OCI-LY1 (cell line): ENCODE data around the gene PAPSS1.

ENCODE experiments used
- H2AFZ ChIP-seq: fragments of 200-600 bp; sonication (generic), shearing (Covaris generic); 2 replicates; pipeline ENCODE4 v1.6.0; 2014; ENCODE audit warnings: antibody characterized with exemption, mild to moderate bottlenecking, low read length
- H3F3A ChIP-seq: fragments of 200-600 bp; sonication (generic), shearing (Covaris generic); 2 replicates; pipeline ENCODE4 v1.6.0; 2014; ENCODE audit warnings: mild to moderate bottlenecking, antibody characterized with exemption, low read length, moderate library complexity; ENCODE audit not compliant: insufficient read depth
- H3K27ac ChIP-seq: fragments of 200-600 bp; sonication (generic); 2 replicates; pipeline ENCODE4 v1.5.1; 2014; ENCODE audit warnings: low read length, mixed run types, mild to moderate bottlenecking, low read depth; ENCODE audit not compliant: poor library complexity, severe bottlenecking
- H3K27me3 ChIP-seq: fragments of 200-600 bp; sonication (generic); 2 replicates; pipeline ENCODE4 v1.6.0; 2014; ENCODE audit warnings: antibody characterized with exemption, mild to moderate bottlenecking, low read length, moderate library complexity; ENCODE audit not compliant: insufficient read depth
- H3K36me3 ChIP-seq: fragments of 200-600 bp; sonication (generic); 2 replicates; pipeline ENCODE4 v1.6.1; 2014; ENCODE audit warnings: mild to moderate bottlenecking, antibody characterized with exemption, low read length, moderate library complexity, mixed read lengths; ENCODE audit not compliant: insufficient read depth
- H3K4me1 ChIP-seq: fragments of 200-600 bp; sonication (generic); 2 replicates; pipeline ENCODE4 v1.5.1; 2014; ENCODE audit warnings: mild to moderate bottlenecking, low read length, moderate library complexity; ENCODE audit not compliant: insufficient read depth, severe bottlenecking
- H3K4me2 ChIP-seq: fragments of 200-600 bp; sonication (generic), shearing (Covaris generic); 2 replicates; pipeline ENCODE4 v1.6.1; 2014; ENCODE audit warnings: low read length
- H3K4me3 ChIP-seq: fragments of 200-600 bp; sonication (generic); 2 replicates; pipeline ENCODE4 v1.5.1; 2014; ENCODE audit warnings: low read length, low read depth, mild to moderate bottlenecking, mixed read lengths; ENCODE audit not compliant: poor library complexity, severe bottlenecking
- H3K79me2 ChIP-seq: fragments of 200-600 bp; shearing (Covaris generic); 2 replicates; pipeline ENCODE4 v1.6.1; 2016; ENCODE audit warnings: mixed run types, low read length, mixed read lengths; ENCODE audit not compliant: insufficient read depth
- H3K9ac ChIP-seq: fragments of 200-600 bp; sonication (generic), shearing (Covaris generic); 2 replicates; pipeline ENCODE4 v1.6.1; 2014; ENCODE audit warnings: mild to moderate bottlenecking, low read length, mixed read lengths
- H3K9me2 ChIP-seq: fragments of 200-600 bp; sonication (generic), shearing (Covaris generic); 2 replicates; pipeline ENCODE4 v1.6.1; 2014; ENCODE audit warnings: low read depth, mild to moderate bottlenecking, low read length, mixed read lengths
- H3K9me3 ChIP-seq: fragments of 200-600 bp; shearing (Covaris generic); 2 replicates; pipeline ENCODE4 v1.6.1; 2014; ENCODE audit warnings: low read length, mixed read lengths
- H4K20me1 ChIP-seq: fragments of 200-600 bp; sonication (generic), shearing (Covaris generic); 2 replicates; pipeline ENCODE4 v1.6.0; 2016; ENCODE audit warnings: mild to moderate bottlenecking, low read length; ENCODE audit not compliant: insufficient read depth
- CTCF ChIP-seq: fragments of 200-600 bp; sonication (generic), shearing (Covaris generic); IDR thresholded peaks from 2 replicates; pipeline ENCODE4 v1.5.1; 2017; ENCODE audit warnings: mild to moderate bottlenecking, antibody characterized with exemption, low read length, moderate library complexity, mixed read lengths
- EZH2 ChIP-seq: fragments of 200-600 bp; sonication (generic), shearing (Covaris generic); IDR thresholded peaks from 2 replicates; pipeline ENCODE4 v1.8.0; 2017; ENCODE audit warnings: borderline replicate concordance, mixed run types, mild to moderate bottlenecking, antibody characterized with exemption, low read length, moderate library complexity, mixed read lengths

Gene PAPSS1

GRCh38 chr4:107618656-107619055 is 101.4 kb downstream of the PAPSS1 start:
- Histone ChIP-seq H3K27ac (no peak overlapping the region), H3K9ac (no peak overlapping the region), H3K9me3 (peaks cover 3% of the 10 kb centered on the region; the same call in 1 of the 2 replicates), H3F3A (no peaks in the 10 kb centered on the region), H3K36me3 (peaks cover 11% of the 10 kb centered on the region), H3K4me1 (no peaks in the 10 kb centered on the region), H3K79me2 (no peaks in the 10 kb centered on the region), H3K4me2 (no peak overlapping the region), H3K27me3 (no peaks in the 10 kb centered on the region), H3K4me3 (no peak overlapping the region), H2AFZ (no peak overlapping the region), H4K20me1 (no peaks in the 10 kb centered on the region), H3K9me2 (no peaks in the 10 kb centered on the region)
- TF ChIP-seq EZH2 = no peak
- TF ChIP-seq CTCF = no peak

DNA sequence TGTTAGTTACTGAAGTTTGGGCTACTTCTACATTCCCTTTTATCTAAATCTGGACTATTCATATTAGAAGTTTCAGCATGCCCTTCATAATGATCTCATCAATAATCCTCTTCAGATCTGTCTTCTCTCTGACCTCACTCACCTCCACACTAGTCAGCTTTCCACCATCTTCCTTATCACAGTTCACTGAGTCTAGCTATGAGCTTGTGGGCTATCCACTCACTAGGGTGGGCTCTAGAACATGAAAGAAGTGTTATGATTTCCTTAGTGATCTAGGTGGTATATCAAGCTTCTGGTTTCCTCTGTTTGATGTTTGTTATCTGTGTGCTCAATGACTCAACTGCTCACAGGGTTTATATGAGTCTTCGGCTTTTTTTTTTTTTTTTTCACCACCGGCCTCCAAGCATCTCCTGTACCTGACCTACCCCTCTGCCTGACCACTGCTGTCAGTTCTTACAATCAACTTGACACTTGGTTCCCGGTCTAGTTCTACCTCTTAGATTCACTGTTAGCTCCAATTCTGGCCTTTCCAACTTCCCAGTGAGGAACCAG is 103.1 kb downstream of the PAPSS1 start:
- peaks cover 6% of the 10 kb centered on the region; the same call in 1 of the 2 replicates for H3K36me3 ChIP-seq
- no peaks in the 10 kb centered on the region for H3K9me2 ChIP-seq
- H3K4me1 ChIP-seq = no peaks in the 10 kb centered on the region
- TF ChIP-seq CTCF (no peak), EZH2 (no peak)
- H3K27me3 ChIP-seq = no peaks in the 10 kb centered on the region
- H3K4me3 ChIP-seq = no peak overlapping the region
- no peak overlapping the region for H2AFZ ChIP-seq
- H3K9me3 ChIP-seq = no peaks in the 10 kb centered on the region
- H3K27ac ChIP-seq = no peak overlapping the region
- H3K9ac ChIP-seq = no peak overlapping the region
- no peaks in the 10 kb centered on the region for H4K20me1 ChIP-seq
- no peaks in the 10 kb centered on the region for H3K79me2 ChIP-seq
- no peaks in the 10 kb centered on the region for H3F3A ChIP-seq
- no peak overlapping the region for H3K4me2 ChIP-seq

DNA sequence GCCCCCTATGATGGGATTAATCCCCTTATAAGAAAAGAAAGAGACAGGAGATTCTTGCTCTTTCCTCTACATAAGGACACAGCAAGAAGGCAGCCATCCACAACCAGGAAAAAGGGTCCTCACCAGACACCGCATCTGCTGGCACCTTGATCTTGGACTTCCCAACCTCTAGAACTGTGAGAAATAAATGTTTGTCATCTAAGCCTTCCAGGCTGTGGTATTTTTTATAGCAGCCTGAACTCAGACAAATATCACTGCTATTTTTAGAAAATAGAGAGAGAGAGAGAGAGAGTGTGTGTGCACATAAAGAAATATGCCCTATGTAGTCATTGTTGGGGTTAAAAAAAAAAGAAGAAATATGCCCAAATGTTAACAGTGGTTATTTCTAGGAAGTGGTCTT is 104.2 kb downstream of the PAPSS1 start:
- Histone ChIP-seq H3K4me1 (no peaks in the 10 kb centered on the region), H2AFZ (no peak overlapping the region), H3K9me2 (no peaks in the 10 kb centered on the region), H3K4me2 (no peak overlapping the region), H4K20me1 (no peaks in the 10 kb centered on the region), H3K27me3 (no peaks in the 10 kb centered on the region), H3K27ac (no peak overlapping the region), H3K36me3 (peaks cover 6% of the 10 kb centered on the region; the same call in 1 of the 2 replicates), H3K4me3 (no peak overlapping the region), H3K9ac (no peak overlapping the region), H3F3A (no peaks in the 10 kb centered on the region), H3K79me2 (no peaks in the 10 kb centered on the region), H3K9me3 (no peaks in the 10 kb centered on the region)
- TF ChIP-seq EZH2 = no peak
- no peak for TF ChIP-seq CTCF
